Measurements from ENCODE around the gene PITHD1.
"Not testable (repeated sequence)": the region's sequence is repeated elsewhere in the genome, so short reads cannot be mapped to it uniquely, and the experiment has no call there.

PITHD1 gene

GRCh38 chr1:23794732-23795182 lies 16.5 kb downstream of the PITHD1 start:
- H3K4me3 ChIP-seq (ENCODE audit: low read length); H3K9ac ChIP-seq (ENCODE audit: low read depth, low read length); H3K27me3 ChIP-seq (ENCODE audit: insufficient read depth, low read length); H3K4me1 ChIP-seq (ENCODE audit: insufficient read depth, low read length); H3K27ac ChIP-seq (ENCODE audit: low read length); H3K9me3 ChIP-seq (ENCODE audit: insufficient read depth, low read depth, low read length): not testable (repeated sequence)
- H3K36me3 ChIP-seq (ENCODE audit: insufficient read depth, low read depth, low read length) = peaks cover 48% of the 10 kb centered on the region

GRCh38 chr1:23795676-23796465 lies 17.7 kb downstream of the PITHD1 start:
- H3K9ac ChIP-seq (ENCODE audit: low read depth, low read length) = no peak overlapping the region
- no peaks in the 10 kb centered on the region for H3K9me3 ChIP-seq (ENCODE audit: insufficient read depth, low read depth, low read length)
- no peak overlapping the region for H3K27ac ChIP-seq (ENCODE audit: low read length)
- no peak overlapping the region for H3K4me3 ChIP-seq (ENCODE audit: low read length)
- H3K36me3 ChIP-seq (ENCODE audit: insufficient read depth, low read depth, low read length) = peaks cover 48% of the 10 kb centered on the region
- peaks cover 7% of the 10 kb centered on the region; the same call in 1 of the 2 replicates for H3K4me1 ChIP-seq (ENCODE audit: insufficient read depth, low read length)
- no peaks in the 10 kb centered on the region for H3K27me3 ChIP-seq (ENCODE audit: insufficient read depth, low read length)

GRCh38 chr1:23796466-23797271 lies 18.5 kb downstream of the PITHD1 start:
- peaks cover 48% of the 10 kb centered on the region for H3K36me3 ChIP-seq (ENCODE audit: insufficient read depth, low read depth, low read length)
- no peaks in the 10 kb centered on the region for H3K9me3 ChIP-seq (ENCODE audit: insufficient read depth, low read depth, low read length)
- H3K4me3 ChIP-seq (ENCODE audit: low read length) = no peak overlapping the region
- H3K4me1 ChIP-seq (ENCODE audit: insufficient read depth, low read length) = peaks cover 7% of the 10 kb centered on the region; the same call in 1 of the 2 replicates
- H3K9ac ChIP-seq (ENCODE audit: low read depth, low read length) = no peak overlapping the region
- no peak overlapping the region for H3K27ac ChIP-seq (ENCODE audit: low read length)
- peaks cover 8% of the 10 kb centered on the region for H3K27me3 ChIP-seq (ENCODE audit: insufficient read depth, low read length)

- Histone ChIP-seq H3K36me3 (ENCODE audit: insufficient read depth, low read depth, low read length) (peaks cover 48% of the 10 kb centered on the region), H3K27ac (ENCODE audit: low read length) (no peak overlapping the region), H3K9me3 (ENCODE audit: insufficient read depth, low read depth, low read length) (no peaks in the 10 kb centered on the region), H3K4me3 (ENCODE audit: low read length) (no peak overlapping the region), H3K4me1 (ENCODE audit: insufficient read depth, low read length) (peaks cover 7% of the 10 kb centered on the region; the same call in 1 of the 2 replicates), H3K9ac (ENCODE audit: low read depth, low read length) (no peak overlapping the region), H3K27me3 (ENCODE audit: insufficient read depth, low read length) (peaks cover 16% of the 10 kb centered on the region)
These were observed 19.5 kb downstream of the PITHD1 start for GRCh38 chr1:23797478-23798448.

- Histone ChIP-seq H3K27me3 (ENCODE audit: insufficient read depth, low read length) (peaks cover 16% of the 10 kb centered on the region), H3K9me3 (ENCODE audit: insufficient read depth, low read depth, low read length) (no peaks in the 10 kb centered on the region), H3K9ac (ENCODE audit: low read depth, low read length) (no peak overlapping the region), H3K4me1 (ENCODE audit: insufficient read depth, low read length) (peaks cover 7% of the 10 kb centered on the region; the same call in 1 of the 2 replicates), H3K36me3 (ENCODE audit: insufficient read depth, low read depth, low read length) (peaks cover 39% of the 10 kb centered on the region), H3K4me3 (ENCODE audit: low read length) (peak overlapping the region; percentile 73), H3K27ac (ENCODE audit: low read length) (no peak overlapping the region)
These were observed 20.5 kb downstream of the PITHD1 start for GRCh38 chr1:23798662-23799142.

GRCh38 chr1:23799255-23799569 lies 21.0 kb downstream of the PITHD1 start:
- peak overlapping the region; percentile 73 for H3K4me3 ChIP-seq (ENCODE audit: low read length)
- peaks cover 7% of the 10 kb centered on the region; the same call in 1 of the 2 replicates for H3K4me1 ChIP-seq (ENCODE audit: insufficient read depth, low read length)
- H3K27me3 ChIP-seq (ENCODE audit: insufficient read depth, low read length) = peaks cover 16% of the 10 kb centered on the region
- H3K36me3 ChIP-seq (ENCODE audit: insufficient read depth, low read depth, low read length) = peaks cover 37% of the 10 kb centered on the region
- H3K9me3 ChIP-seq (ENCODE audit: insufficient read depth, low read depth, low read length) = no peaks in the 10 kb centered on the region
- H3K9ac ChIP-seq (ENCODE audit: low read depth, low read length) = peak overlapping the region; percentile 75; the same call in 1 of the 2 replicates
- H3K27ac ChIP-seq (ENCODE audit: low read length) = no peak overlapping the region

- H3K9me3 ChIP-seq (ENCODE audit: insufficient read depth, low read depth, low read length) = no peaks in the 10 kb centered on the region
- peaks cover 16% of the 10 kb centered on the region for H3K27me3 ChIP-seq (ENCODE audit: insufficient read depth, low read length)
- H3K4me3 ChIP-seq (ENCODE audit: low read length) = peak overlapping the region; percentile 73
- peaks cover 31% of the 10 kb centered on the region for H3K36me3 ChIP-seq (ENCODE audit: insufficient read depth, low read depth, low read length)
- no peak overlapping the region for H3K27ac ChIP-seq (ENCODE audit: low read length)
- H3K4me1 ChIP-seq (ENCODE audit: insufficient read depth, low read length) = peaks cover 7% of the 10 kb centered on the region; the same call in 1 of the 2 replicates
- peak overlapping the region; percentile 75 for H3K9ac ChIP-seq (ENCODE audit: low read depth, low read length)
These were observed 21.6 kb downstream of the PITHD1 start for GRCh38 chr1:23799570-23800399.

- Histone ChIP-seq H3K27ac (ENCODE audit: low read length) (no peak within 1 kb of the TSS), H3K9ac (ENCODE audit: low read depth, low read length) (peak within 1 kb of the TSS; percentile 79), H3K9me3 (ENCODE audit: insufficient read depth, low read depth, low read length) (no peaks in the 10 kb centered on the region), H3K27me3 (ENCODE audit: insufficient read depth, low read length) (peaks cover 16% of the 10 kb centered on the region), H3K4me1 (ENCODE audit: insufficient read depth, low read length) (peaks cover 7% of the 10 kb centered on the region; the same call in 1 of the 2 replicates), H3K4me3 (ENCODE audit: low read length) (peak within 1 kb of the TSS; percentile 73), H3K36me3 (ENCODE audit: insufficient read depth, low read depth, low read length) (peaks cover 25% of the 10 kb centered on the region)
These were observed 22.5 kb downstream of the PITHD1 start, which contains the start of gene GALE for GRCh38 chr1:23800400-23801337. TSS of gene GALE (minus strand) at chr1:23800754. CDS start at chr1:23799007, 1,747 bp downstream.

GRCh38 chr1:23801338-23801748 lies 23.1 kb downstream of the PITHD1 start:
- H3K36me3 ChIP-seq (ENCODE audit: insufficient read depth, low read depth, low read length) = peaks cover 21% of the 10 kb centered on the region
- no peak overlapping the region for H3K27ac ChIP-seq (ENCODE audit: low read length)
- no peaks in the 10 kb centered on the region for H3K9me3 ChIP-seq (ENCODE audit: insufficient read depth, low read depth, low read length)
- peaks cover 7% of the 10 kb centered on the region; the same call in 1 of the 2 replicates for H3K4me1 ChIP-seq (ENCODE audit: insufficient read depth, low read length)
- H3K27me3 ChIP-seq (ENCODE audit: insufficient read depth, low read length) = peaks cover 16% of the 10 kb centered on the region
- H3K4me3 ChIP-seq (ENCODE audit: low read length) = peak overlapping the region; percentile 73
- peak overlapping the region; percentile 79; the same call in 1 of the 2 replicates for H3K9ac ChIP-seq (ENCODE audit: low read depth, low read length)
